ENCODE measurements around the gene KCNG4.

The KCNG4 gene

DNA sequence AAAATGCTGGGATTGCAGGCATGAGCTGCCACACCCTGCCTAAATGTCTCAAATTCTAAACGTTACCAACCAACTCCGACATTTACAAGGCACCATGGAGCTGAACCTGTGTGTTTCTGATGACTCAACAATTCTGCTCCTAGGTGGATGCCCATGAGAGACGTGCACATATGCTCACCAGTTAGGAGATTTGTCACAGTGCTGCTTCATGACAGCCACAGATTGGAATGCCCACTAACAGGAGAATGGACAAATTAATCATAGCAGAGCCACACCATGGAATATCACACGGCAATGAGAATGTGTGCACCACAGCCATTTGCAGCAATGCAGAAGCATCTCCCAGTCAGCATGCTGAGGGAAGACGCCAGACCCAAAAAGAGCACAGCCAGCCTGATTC lies 8.0 kb upstream of the KCNG4 start:
- TF ChIP-seq, protein P1, sequence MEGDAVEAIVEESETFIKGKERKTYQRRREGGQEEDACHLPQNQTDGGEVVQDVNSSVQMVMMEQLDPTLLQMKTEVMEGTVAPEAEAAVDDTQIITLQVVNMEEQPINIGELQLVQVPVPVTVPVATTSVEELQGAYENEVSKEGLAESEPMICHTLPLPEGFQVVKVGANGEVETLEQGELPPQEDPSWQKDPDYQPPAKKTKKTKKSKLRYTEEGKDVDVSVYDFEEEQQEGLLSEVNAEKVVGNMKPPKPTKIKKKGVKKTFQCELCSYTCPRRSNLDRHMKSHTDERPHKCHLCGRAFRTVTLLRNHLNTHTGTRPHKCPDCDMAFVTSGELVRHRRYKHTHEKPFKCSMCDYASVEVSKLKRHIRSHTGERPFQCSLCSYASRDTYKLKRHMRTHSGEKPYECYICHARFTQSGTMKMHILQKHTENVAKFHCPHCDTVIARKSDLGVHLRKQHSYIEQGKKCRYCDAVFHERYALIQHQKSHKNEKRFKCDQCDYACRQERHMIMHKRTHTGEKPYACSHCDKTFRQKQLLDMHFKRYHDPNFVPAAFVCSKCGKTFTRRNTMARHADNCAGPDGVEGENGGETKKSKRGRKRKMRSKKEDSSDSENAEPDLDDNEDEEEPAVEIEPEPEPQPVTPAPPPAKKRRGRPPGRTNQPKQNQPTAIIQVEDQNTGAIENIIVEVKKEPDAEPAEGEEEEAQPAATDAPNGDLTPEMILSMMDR (IDR thresholded peaks at IDR 0.05; ENCODE audit: control extremely low read depth, extremely low read depth, low read depth, missing control alignments): no peak
- POLR2A ChIA-PET: no interaction called here
- CTCF ChIA-PET: interaction anchor here (1.3 kb wide), 1 partner anchor 15 kb away, joined by 3 read pairs; no protein-coding TSS in a partner anchor
- no peak for DNase-seq (ENCODE audit: extremely low spot score)

GRCh38 chr16:84247331-84247730 lies 7.5 kb upstream of the KCNG4 start:
- no peak for DNase-seq (ENCODE audit: extremely low spot score)
- CTCF ChIA-PET: no interaction called here
- POLR2A ChIA-PET: no interaction called here
- TF ChIP-seq, protein P1 (IDR thresholded peaks at IDR 0.05; ENCODE audit: control extremely low read depth, extremely low read depth, low read depth, missing control alignments): no peak

DNA sequence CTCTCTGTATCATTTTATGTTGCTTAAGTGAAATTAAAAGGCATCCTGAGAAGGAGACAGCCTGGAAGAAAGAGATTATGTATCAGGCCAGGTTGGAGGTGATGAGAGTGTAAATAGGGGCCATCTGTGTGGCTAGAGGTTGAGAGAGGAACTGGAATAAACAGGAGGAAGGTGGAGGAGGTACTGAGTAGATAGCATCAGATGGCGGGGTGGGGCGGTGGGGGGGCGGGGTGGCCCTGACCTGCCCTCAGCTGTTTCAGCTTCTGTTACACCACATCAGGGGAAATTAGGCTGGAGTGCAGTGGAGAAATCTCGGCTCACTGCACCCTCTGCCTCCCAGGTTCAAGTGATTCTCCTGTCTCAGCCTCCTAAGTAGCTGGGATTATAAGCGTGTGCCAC lies 6.9 kb upstream of the KCNG4 start:
- DNase-seq (ENCODE audit: extremely low spot score): no peak
- CTCF ChIA-PET: no interaction called here

GRCh38 chr16:84245956-84246678 lies 6.3 kb upstream of the KCNG4 start:
- CTCF ChIA-PET: interaction anchor here (1.4 to 1.6 kb wide), 2 partner anchors 20 to 31 kb away, joined by 3 read pairs; no protein-coding TSS in a partner anchor
- TF ChIP-seq, protein P1 (IDR thresholded peaks at IDR 0.05; ENCODE audit: control extremely low read depth, extremely low read depth, low read depth, missing control alignments): no peak
- POLR2A ChIA-PET: interaction anchor here (0.6 kb wide), 1 partner anchor 13 kb away, joined by 4 read pairs; no protein-coding TSS in a partner anchor
- DNase-seq (ENCODE audit: extremely low spot score): no peak

More for the DNA sequence above, 6.9 kb upstream of the KCNG4 start:
- POLR2A ChIA-PET: no interaction called here
- TF ChIP-seq, protein P1 (IDR thresholded peaks at IDR 0.05; ENCODE audit: control extremely low read depth, extremely low read depth, low read depth, missing control alignments): no peak

GRCh38 chr16:84244728-84245127 lies 4.9 kb upstream of the KCNG4 start:
- POLR2A ChIA-PET: no interaction called here
- CTCF ChIA-PET: interaction anchor here (1.4 to 1.6 kb wide), 2 partner anchors 18 to 32 kb away, joined by 3 read pairs; no protein-coding TSS in a partner anchor
- no peak for DNase-seq (ENCODE audit: extremely low spot score)
- TF ChIP-seq, protein P1 (IDR thresholded peaks at IDR 0.05; ENCODE audit: control extremely low read depth, extremely low read depth, low read depth, missing control alignments): no peak

- ChIA-PET CTCF (no interaction called here), POLR2A (no interaction called here)
- TF ChIP-seq, protein P1 (IDR thresholded peaks at IDR 0.05; ENCODE audit: control extremely low read depth, extremely low read depth, low read depth, missing control alignments): no peak
- DNase-seq (ENCODE audit: extremely low spot score): no peak
Observed at GRCh38 chr16:84243732-84244131, 3.9 kb upstream of the KCNG4 start.
